ENCODE measurements around the gene MBD6.
"Not testable (repeated sequence)": the region's sequence is repeated elsewhere in the genome, so short reads cannot be mapped to it uniquely, and the experiment has no call there.

MBD6 gene

GRCh38 chr12:57515408-57515933 is 7.2 kb upstream of the MBD6 start:
- FAIRE-seq: no peak

GRCh38 chr12:57515934-57516541 is 6.6 kb upstream of the MBD6 start:
- FAIRE-seq: no peak

- no peak for FAIRE-seq
Measured at GRCh38 chr12:57516617-57517153, 5.9 kb upstream of the MBD6 start.

GRCh38 chr12:57517187-57517586 is 5.4 kb upstream of the MBD6 start:
- no peak for FAIRE-seq

- FAIRE-seq: not testable (repeated sequence)
Measured at GRCh38 chr12:57517718-57518117, 4.9 kb upstream of the MBD6 start.

- FAIRE-seq: no peak
Measured at GRCh38 chr12:57518176-57518919, 4.3 kb upstream of the MBD6 start.

- FAIRE-seq: no peak
Measured at GRCh38 chr12:57518920-57519795, 3.5 kb upstream of the MBD6 start.

GRCh38 chr12:57519796-57520052 is 2.9 kb upstream of the MBD6 start:
- no peak for FAIRE-seq

- FAIRE-seq: no peak
Measured at GRCh38 chr12:57520053-57520818, 2.4 kb upstream of the MBD6 start, which contains the start of gene DDIT3. TSS of gene DDIT3 (minus strand) at chr12:57520514. CDS start at chr12:57517406, 3,108 bp downstream.

- no peak for FAIRE-seq
Measured at GRCh38 chr12:57521525-57522010, 1.1 kb upstream of the MBD6 start.

GRCh38 chr12:57522887-57523705 is 472 bp downstream of the MBD6 start:
- no peak for FAIRE-seq

- no peak for FAIRE-seq
Measured at GRCh38 chr12:57523706-57524614, 1.3 kb downstream of the MBD6 start.

GRCh38 chr12:57524814-57525614 is 2.4 kb downstream of the MBD6 start:
- FAIRE-seq: no peak

- FAIRE-seq: no peak
Measured at GRCh38 chr12:57525615-57526383, 3.2 kb downstream of the MBD6 start.

- no peak for FAIRE-seq
Measured at GRCh38 chr12:57526477-57527126, 4.0 kb downstream of the MBD6 start.

- FAIRE-seq: no peak
Measured at GRCh38 chr12:57527184-57527583, 4.6 kb downstream of the MBD6 start.

GRCh38 chr12:57528176-57528575 is 5.6 kb downstream of the MBD6 start:
- FAIRE-seq: no peak
